WERI-Rb-1 (cell line): Measurements from ENCODE around the gene GH1.
"Not testable (repeated sequence)": the region's sequence is repeated elsewhere in the genome, so short reads cannot be mapped to it uniquely, and the experiment has no call there.

Source experiments
- DNase-seq: peaks from one replicate; pipeline ENCODE4 v3.0.0-alpha.2; 2020
- H3K27ac ChIP-seq: fragments of 250-450 bp; sonication (Bioruptor Pico); 2 replicates; pipeline ENCODE4 v1.5.1; 2020; ENCODE audit warnings: mild to moderate bottlenecking, moderate library complexity
- H3K27me3 ChIP-seq: fragments of 250-450 bp; sonication (Bioruptor Pico); 2 replicates; pipeline ENCODE4 v1.5.1; 2021; ENCODE audit warnings: mild to moderate bottlenecking, low read depth, moderate library complexity; ENCODE audit not compliant: insufficient read depth, severe bottlenecking
- H3K36me3 ChIP-seq: fragments of 250-450 bp; sonication (Bioruptor Pico); 2 replicates; pipeline ENCODE4 v1.5.1; 2020; ENCODE audit warnings: mild to moderate bottlenecking, moderate library complexity
- H3K4me3 ChIP-seq: 2 replicates; pipeline ENCODE4 v1.5.1; 2011; ENCODE audit warnings: low read depth, mild to moderate bottlenecking, control low read depth, low read length
- H3K9me3 ChIP-seq: fragments of 250-450 bp; sonication (Bioruptor Pico); 2 replicates; pipeline ENCODE4 v1.5.1; 2021; ENCODE audit warnings: mild to moderate bottlenecking, moderate library complexity; ENCODE audit not compliant: severe bottlenecking
- CTCF ChIP-seq: IDR thresholded peaks from 2 replicates; pipeline ENCODE4 v1.5.1; 2011; ENCODE audit warnings: low read depth, mild to moderate bottlenecking, control low read depth, inconsistent platforms, low read length

GH1 gene

GRCh38 chr17:63926164-63926563 is 7.5 kb upstream of the GH1 start:
- Histone ChIP-seq H3K27ac (no peak overlapping the region), H3K9me3 (no peaks in the 10 kb centered on the region), H3K4me3 (no peak overlapping the region), H3K36me3 (no peaks in the 10 kb centered on the region), H3K27me3 (no peaks in the 10 kb centered on the region)
- no peak for DNase-seq
- no peak for TF ChIP-seq CTCF

GRCh38 chr17:63925615-63926014 is 7.0 kb upstream of the GH1 start:
- no peak for DNase-seq
- H3K27me3 ChIP-seq: no peaks in the 10 kb centered on the region
- H3K27ac ChIP-seq: no peak overlapping the region
- TF ChIP-seq CTCF: no peak
- no peaks in the 10 kb centered on the region for H3K9me3 ChIP-seq
- no peaks in the 10 kb centered on the region for H3K36me3 ChIP-seq
- H3K4me3 ChIP-seq: no peak overlapping the region

- not testable (repeated sequence) for H3K4me3 ChIP-seq, H3K9me3 ChIP-seq, H3K36me3 ChIP-seq, DNase-seq, H3K27ac ChIP-seq, H3K27me3 ChIP-seq
These were observed 3.8 kb upstream of the GH1 start for GRCh38 chr17:63922402-63922801.

GRCh38 chr17:63920779-63921178 is 2.1 kb upstream of the GH1 start:
- not testable (repeated sequence) for DNase-seq, H3K4me3 ChIP-seq, H3K36me3 ChIP-seq, H3K27me3 ChIP-seq, H3K9me3 ChIP-seq, H3K27ac ChIP-seq

GRCh38 chr17:63920050-63920449 is 1.4 kb upstream of the GH1 start:
- not testable (repeated sequence) for H3K36me3 ChIP-seq, H3K27ac ChIP-seq, H3K9me3 ChIP-seq, H3K4me3 ChIP-seq, DNase-seq, H3K27me3 ChIP-seq

GRCh38 chr17:63919311-63919723 is 678 bp upstream of the GH1 start:
- Histone ChIP-seq H3K36me3 (no peaks in the 10 kb centered on the region), H3K4me3 (no peak overlapping the region), H3K27me3 (no peaks in the 10 kb centered on the region), H3K27ac (no peak overlapping the region), H3K9me3 (no peaks in the 10 kb centered on the region)
- TF ChIP-seq CTCF: peak; percentile 97
- DNase-seq: peak; percentile 79

GRCh38 chr17:63918305-63918704 is 334 bp downstream of the GH1 start:
- no peaks in the 10 kb centered on the region for H3K36me3 ChIP-seq
- no peaks in the 10 kb centered on the region for H3K27me3 ChIP-seq
- H3K4me3 ChIP-seq: no peak overlapping the region
- no peak for DNase-seq
- H3K27ac ChIP-seq: no peak overlapping the region
- peak; percentile 34; the same call in 1 of the 2 replicates for TF ChIP-seq CTCF
- H3K9me3 ChIP-seq: no peaks in the 10 kb centered on the region
